Measurements from ENCODE around the gene COL25A1.
"Not testable (repeated sequence)": the region's sequence is repeated elsewhere in the genome, so short reads cannot be mapped to it uniquely, and the experiment has no call there.

DNA sequence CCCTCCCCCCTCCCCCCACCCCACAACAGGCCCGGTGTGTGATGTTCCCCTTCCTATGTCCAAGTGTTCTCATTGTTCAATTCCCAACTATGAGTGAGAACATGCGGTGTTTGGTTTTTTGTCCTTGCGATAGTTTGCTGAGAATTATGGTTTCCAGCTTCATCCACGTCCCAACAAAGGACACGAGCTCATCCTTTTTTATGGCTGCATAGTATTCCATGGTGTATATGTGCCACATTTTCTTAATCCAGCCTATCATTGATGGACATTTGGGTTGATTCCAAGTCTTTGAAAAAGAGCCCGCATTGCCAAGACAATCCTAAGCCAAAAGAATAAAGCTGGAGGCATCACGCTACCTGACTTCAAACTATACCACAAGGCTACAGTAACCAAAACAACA is 231.8 kb downstream of the COL25A1 start:
- not testable (repeated sequence) for TF ChIP-seq POLR2AphosphoS5 (IDR thresholded peaks at IDR 0.05); EP300 (IDR thresholded peaks at IDR 0.05; ENCODE audit: low read depth); POLR2A (IDR thresholded peaks at IDR 0.05)
- TF ChIP-seq, protein P1, sequence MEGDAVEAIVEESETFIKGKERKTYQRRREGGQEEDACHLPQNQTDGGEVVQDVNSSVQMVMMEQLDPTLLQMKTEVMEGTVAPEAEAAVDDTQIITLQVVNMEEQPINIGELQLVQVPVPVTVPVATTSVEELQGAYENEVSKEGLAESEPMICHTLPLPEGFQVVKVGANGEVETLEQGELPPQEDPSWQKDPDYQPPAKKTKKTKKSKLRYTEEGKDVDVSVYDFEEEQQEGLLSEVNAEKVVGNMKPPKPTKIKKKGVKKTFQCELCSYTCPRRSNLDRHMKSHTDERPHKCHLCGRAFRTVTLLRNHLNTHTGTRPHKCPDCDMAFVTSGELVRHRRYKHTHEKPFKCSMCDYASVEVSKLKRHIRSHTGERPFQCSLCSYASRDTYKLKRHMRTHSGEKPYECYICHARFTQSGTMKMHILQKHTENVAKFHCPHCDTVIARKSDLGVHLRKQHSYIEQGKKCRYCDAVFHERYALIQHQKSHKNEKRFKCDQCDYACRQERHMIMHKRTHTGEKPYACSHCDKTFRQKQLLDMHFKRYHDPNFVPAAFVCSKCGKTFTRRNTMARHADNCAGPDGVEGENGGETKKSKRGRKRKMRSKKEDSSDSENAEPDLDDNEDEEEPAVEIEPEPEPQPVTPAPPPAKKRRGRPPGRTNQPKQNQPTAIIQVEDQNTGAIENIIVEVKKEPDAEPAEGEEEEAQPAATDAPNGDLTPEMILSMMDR (IDR thresholded peaks at IDR 0.05): not testable (repeated sequence)
